K562 (cell line): ENCODE results near the gene SLC44A5. TPM values are rescaled to one million over a fixed set of nuclear protein-coding genes. Genes with fewer than 3 reads are reported as not detected.

Experiments
- SMC3 ChIP-seq: conservative IDR thresholded peaks from 2 replicates; pipeline ENCODE4 v1.6.1; 2011; ENCODE audit warnings: low read depth, low read length, improper control_type of control experiment; ENCODE audit not compliant: insufficient read depth
- polyA plus RNA-seq, 8 experiments: library from polyadenylated mRNA; depleted of rRNA in 4 of 8; stranded (reverse) in 5 of 8; unstranded in 3 of 8; fragments of >200 nt; fragmentation: Nextera tagmentation in 2 of 8; fragmentation: Illumina TruSeq in 1 of 8; extraction: Ambion mirVana in 2 of 8; extraction: Trizol in 1 of 8; gene quantifications; 2 replicates each; pipeline versions ENCODE4 v1.2.1 to v1.2.3, GENCODE V29; 2011 to 2014; ENCODE audit warnings: inconsistent platforms in 1 of 8, missing spikeins in 1 of 8
- total RNA-seq, 7 experiments: library from RNA; depleted of rRNA in 6 of 7; stranded (reverse); fragments of >200 nt in 6 of 7; fragmentation: Illumina TruSeq in 2 of 7; extraction: Trizol in 2 of 7; gene quantifications; 2 replicates each; pipeline versions ENCODE4 v1.2.1 to v1.2.3, GENCODE V29; 2011 to 2021; ENCODE audit warnings: low replicate concordance in 1 of 7
- TF ChIP-seq, protein P1 (sequence below), 2 experiments: fragments of 450-650 bp; IDR thresholded peaks; 2 replicates each; pipeline ENCODE4 v1.6.1; 2016; ENCODE audit warnings: mild to moderate bottlenecking in 2 of 2, borderline replicate concordance in 1 of 2, low read depth in 1 of 2, moderate library complexity in 1 of 2
- TF ChIP-seq, protein P2 (sequence below): sonication (generic); formaldehyde crosslinking; IDR thresholded peaks from 2 replicates; pipeline ENCODE4 v1.8.0; 2022; ENCODE audit warnings: missing genetic modification reagents, mild to moderate bottlenecking, moderate library complexity, borderline replicate concordance

Gene SLC44A5
- total and polyA plus RNA-seq, 9 of the 15 experiments (the other 6 are each of a cell fraction or from before 2014, with no cell fraction given) = 1.2 to 10.1 (median 3.2) TPM

DNA sequence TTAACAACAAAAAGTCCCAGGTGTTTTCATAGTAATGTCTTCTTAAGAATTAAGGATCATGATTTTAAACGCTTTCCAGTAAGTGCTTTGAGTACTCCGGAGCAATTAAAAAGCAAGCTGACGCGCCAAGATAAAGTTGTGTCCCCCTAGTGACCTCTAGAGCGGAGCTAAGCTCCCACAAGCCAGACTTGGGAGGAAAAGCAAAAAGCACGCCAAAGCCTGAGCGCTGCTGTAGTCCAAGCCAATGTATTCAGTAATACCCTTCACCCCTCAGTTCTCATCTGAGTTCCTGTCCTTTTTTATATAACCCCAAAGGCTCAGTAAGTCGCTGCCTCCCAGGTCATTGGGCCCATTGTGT, 3.5 kb upstream of the SLC44A5 start (continued):
- TF ChIP-seq, protein P1, sequence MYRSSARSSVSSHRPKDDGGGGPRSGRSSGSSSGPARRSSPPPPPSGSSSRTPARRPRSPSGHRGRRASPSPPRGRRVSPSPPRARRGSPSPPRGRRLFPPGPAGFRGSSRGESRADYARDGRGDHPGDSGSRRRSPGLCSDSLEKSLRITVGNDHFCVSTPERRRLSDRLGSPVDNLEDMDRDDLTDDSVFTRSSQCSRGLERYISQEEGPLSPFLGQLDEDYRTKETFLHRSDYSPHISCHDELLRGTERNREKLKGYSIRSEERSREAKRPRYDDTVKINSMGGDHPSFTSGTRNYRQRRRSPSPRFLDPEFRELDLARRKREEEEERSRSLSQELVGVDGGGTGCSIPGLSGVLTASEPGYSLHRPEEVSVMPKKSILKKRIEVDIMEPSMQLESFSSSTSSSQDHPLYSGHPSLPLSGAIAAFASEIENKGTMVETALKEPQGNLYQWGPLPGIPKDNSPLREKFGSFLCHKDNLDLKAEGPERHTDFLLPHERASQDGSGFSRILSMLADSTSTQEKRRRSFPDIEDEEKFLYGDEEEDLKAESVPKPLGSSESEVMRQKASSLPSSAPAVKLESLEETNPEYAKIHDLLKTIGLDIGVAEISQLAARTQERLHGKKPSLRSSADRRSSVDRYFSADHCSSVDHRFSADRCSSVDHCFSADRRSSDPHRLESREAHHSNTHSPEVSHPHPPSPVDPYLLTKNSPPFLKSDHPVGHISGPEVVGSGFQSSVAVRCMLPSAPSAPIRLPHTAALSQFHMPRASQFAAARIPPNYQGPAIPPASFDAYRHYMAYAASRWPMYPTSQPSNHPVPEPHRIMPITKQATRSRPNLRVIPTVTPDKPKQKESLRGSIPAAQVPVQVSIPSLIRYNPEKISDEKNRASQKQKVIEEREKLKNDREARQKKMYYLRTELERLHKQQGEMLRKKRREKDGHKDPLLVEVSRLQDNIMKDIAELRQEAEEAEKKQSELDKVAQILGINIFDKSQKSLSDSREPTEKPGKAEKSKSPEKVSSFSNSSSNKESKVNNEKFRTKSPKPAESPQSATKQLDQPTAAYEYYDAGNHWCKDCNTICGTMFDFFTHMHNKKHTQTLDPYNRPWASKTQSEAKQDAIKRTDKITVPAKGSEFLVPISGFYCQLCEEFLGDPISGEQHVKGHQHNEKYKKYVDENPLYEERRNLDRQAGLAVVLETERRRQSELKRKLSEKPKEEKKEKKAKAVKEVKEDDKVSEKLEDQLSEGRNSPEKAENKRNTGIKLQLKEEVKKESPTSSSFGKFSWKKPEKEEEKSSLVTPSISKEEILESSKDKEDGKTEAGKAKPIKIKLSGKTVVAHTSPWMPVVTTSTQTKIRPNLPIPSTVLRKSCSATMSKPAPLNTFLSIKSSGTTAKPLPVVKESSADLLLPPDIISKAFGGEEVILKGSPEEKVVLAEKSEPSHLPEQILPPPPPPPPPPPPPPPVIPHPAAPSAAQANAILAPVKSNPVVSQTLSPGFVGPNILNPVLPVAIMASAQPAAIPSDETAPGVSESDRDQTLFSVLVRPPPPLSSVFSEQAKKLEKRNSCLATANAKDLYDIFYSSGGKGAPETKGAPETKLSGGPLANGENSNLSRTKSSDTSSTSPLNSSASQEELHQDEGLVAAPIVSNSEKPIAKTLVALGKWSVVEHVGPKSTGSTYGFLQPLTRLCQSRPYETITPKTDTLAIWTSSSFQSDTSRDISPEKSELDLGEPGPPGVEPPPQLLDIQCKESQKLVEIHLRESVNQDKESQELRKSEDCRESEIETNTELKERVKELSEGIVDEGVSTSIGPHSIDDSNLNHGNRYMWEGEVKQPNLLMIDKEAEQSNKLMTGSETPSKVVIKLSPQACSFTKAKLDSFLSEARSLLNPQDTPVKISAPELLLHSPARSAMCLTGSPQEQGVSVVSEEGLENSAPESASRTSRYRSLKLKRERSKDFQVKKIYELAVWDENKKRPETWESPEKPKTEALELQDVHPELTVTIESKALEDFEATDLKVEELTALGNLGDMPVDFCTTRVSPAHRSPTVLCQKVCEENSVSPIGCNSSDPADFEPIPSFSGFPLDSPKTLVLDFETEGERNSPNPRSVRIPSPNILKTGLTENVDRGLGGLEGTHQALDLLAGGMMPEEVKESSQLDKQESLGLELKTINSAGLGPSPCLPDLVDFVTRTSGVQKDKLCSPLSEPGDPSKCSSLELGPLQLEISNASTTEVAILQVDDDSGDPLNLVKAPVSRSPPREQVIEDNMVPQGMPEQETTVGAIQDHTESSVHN (IDR thresholded peaks at IDR 0.05; ENCODE audit: borderline replicate concordance in 1 of 2, low read depth in 1 of 2) = no peak
- TF ChIP-seq, protein P2, sequence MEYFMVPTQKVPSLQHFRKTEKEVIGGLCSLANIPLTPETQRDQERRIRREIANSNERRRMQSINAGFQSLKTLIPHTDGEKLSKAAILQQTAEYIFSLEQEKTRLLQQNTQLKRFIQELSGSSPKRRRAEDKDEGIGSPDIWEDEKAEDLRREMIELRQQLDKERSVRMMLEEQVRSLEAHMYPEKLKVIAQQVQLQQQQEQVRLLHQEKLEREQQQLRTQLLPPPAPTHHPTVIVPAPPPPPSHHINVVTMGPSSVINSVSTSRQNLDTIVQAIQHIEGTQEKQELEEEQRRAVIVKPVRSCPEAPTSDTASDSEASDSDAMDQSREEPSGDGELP (CRISPR knock-in tag) = no peak
- no peak for TF ChIP-seq SMC3
